Smooth muscle cell (in vitro differentiated cells): ENCODE results near the gene RAI1. TPM values are rescaled to one million over a fixed set of nuclear protein-coding genes. Genes with fewer than 3 reads are reported as not detected.

Source experiments
- DNase-seq: peaks from one replicate; lab custom pipeline; 2025; ENCODE audit not compliant: unreplicated experiment; lab: John Stamatoyannopoulos, UW
- H2AFZ ChIP-seq: fragments of 200-600 bp; sonication (generic); 2 replicates; pipeline ENCODE4 v1.6.0; 2016; ENCODE audit warnings: antibody characterized with exemption, low read depth, mild to moderate bottlenecking
- H3F3A ChIP-seq: fragments of 200-600 bp; sonication (generic); 2 replicates; pipeline ENCODE4 v1.6.0; 2017; ENCODE audit warnings: antibody characterized with exemption, low read depth
- H3K27ac ChIP-seq: fragments of 200-600 bp; sonication (generic); 2 replicates; pipeline ENCODE4 v1.5.1; 2016; ENCODE audit warnings: low read depth, mild to moderate bottlenecking
- H3K27me3 ChIP-seq: fragments of 200-600 bp; sonication (generic); 2 replicates; pipeline ENCODE4 v1.6.1; 2016; ENCODE audit warnings: low read depth, mild to moderate bottlenecking
- H3K36me3 ChIP-seq: fragments of 200-600 bp; sonication (generic); 2 replicates; pipeline ENCODE4 v1.5.1; 2016; ENCODE audit warnings: low read depth
- H3K4me1 ChIP-seq: fragments of 200-600 bp; sonication (generic); 2 replicates; pipeline ENCODE4 v1.5.1; 2016; ENCODE audit warnings: low read depth
- H3K4me2 ChIP-seq: fragments of 200-600 bp; sonication (generic); 2 replicates; pipeline ENCODE4 v1.6.0; 2016; ENCODE audit warnings: mild to moderate bottlenecking
- H3K4me3 ChIP-seq: fragments of 200-600 bp; sonication (generic); 2 replicates; pipeline ENCODE4 v1.5.1; 2016; ENCODE audit warnings: mild to moderate bottlenecking
- H3K79me2 ChIP-seq: fragments of 200-600 bp; sonication (generic); 2 replicates; pipeline ENCODE4 v1.6.0; 2016; ENCODE audit warnings: low read depth, mild to moderate bottlenecking
- H3K9ac ChIP-seq: fragments of 200-600 bp; sonication (generic); 2 replicates; pipeline ENCODE4 v1.6.0; 2016; ENCODE audit warnings: low read depth
- H3K9me3 ChIP-seq: fragments of 200-600 bp; sonication (generic); replicated peaks from 2 replicates; pipeline ENCODE4 v1.5.1; 2016; ENCODE audit warnings: low read depth
- H4K20me1 ChIP-seq: fragments of 200-600 bp; sonication (generic); 2 replicates; pipeline ENCODE4 v1.6.0; 2016; ENCODE audit warnings: low read depth
- WGBS: methylation state at CpG from one replicate; pipeline ENCODE4 v1.1.7; 2016; ENCODE audit warnings: low lambda C conversion rate; 5-methylcytosine and 5-hydroxymethylcytosine counted together
- polyA plus RNA-seq: library from polyadenylated mRNA; unstranded; fragments of >200 nt; fragmentation: Nextera tagmentation; extraction: Ambion mirVana; gene quantifications from 2 replicates; pipeline ENCODE4 v1.2.1, GENCODE V29; 2016
- total RNA-seq: library from RNA; depleted of rRNA; stranded (reverse); fragments of >200 nt; gene quantifications from 2 replicates; pipeline ENCODE4 v1.2.3, GENCODE V29; 2014
- TF ChIP-seq, protein P1 (sequence below): fragments of 200-600 bp; sonication (generic); IDR thresholded peaks from 2 replicates; pipeline ENCODE4 v1.5.1; 2017; ENCODE audit warnings: borderline replicate concordance, mild to moderate bottlenecking, antibody characterized with exemption; ENCODE audit not compliant: insufficient read depth, poor library complexity, severe bottlenecking

Gene RAI1
- total and polyA plus RNA-seq, 2 experiments from 2014 or later: 11.1 to 17.6 TPM

DNA sequence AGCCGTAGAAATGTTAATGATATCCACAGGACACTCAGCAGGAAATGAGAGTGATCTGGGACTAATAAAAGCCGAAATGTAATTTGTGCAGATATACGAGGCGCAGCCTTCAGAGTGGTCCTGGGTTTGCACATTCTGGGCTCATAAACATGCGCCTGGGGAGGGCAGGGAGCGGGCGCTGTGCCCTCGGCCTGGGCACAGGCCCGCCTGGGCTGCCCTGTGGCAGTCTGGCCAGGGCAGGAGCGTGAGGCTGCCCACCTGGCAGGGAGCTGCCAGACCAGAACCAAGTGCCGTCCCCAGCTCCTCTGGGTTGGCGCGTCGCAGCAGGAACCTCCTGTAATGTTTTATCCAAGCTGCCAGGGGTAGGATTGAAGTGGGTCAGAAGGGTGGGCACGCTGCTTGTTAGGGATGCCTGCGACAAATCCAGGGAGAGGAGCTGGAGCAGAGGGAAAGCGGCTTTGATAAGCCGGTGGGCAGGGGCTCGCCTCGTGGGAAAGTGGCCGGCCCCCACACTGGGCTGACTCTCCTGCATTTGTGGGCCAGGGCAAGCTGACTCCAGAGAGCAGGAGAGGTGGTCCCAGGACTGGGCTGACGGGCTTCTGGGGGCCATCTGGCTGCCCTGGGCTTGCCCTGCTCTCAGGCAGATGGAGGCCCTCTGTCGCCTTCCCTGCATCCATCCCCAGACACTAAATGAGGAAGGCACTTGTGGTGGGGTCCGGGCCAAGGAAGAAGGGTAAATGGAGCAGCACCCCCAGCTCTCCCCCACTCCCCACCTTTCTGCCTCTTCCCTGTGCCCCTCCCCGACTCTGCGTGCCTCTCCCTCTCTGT lies 109.6 kb downstream of the RAI1 start:
- Histone ChIP-seq H3K27ac (no peak overlapping the region), H3K79me2 (peaks cover 53% of the 10 kb centered on the region), H3K9me3 (no peaks in the 10 kb centered on the region), H3K4me1 (peaks cover 35% of the 10 kb centered on the region), H3F3A (no peaks in the 10 kb centered on the region), H3K27me3 (no peaks in the 10 kb centered on the region), H2AFZ (no peak overlapping the region), H3K9ac (no peak overlapping the region), H3K4me2 (no peak overlapping the region), H3K36me3 (no peaks in the 10 kb centered on the region), H4K20me1 (peaks cover 100% of the 10 kb centered on the region), H3K4me3 (no peak overlapping the region)
- WGBS: 88% methylated on average over 22 of the region's 26 CpGs
- no peak for DNase-seq
- TF ChIP-seq, protein P1, sequence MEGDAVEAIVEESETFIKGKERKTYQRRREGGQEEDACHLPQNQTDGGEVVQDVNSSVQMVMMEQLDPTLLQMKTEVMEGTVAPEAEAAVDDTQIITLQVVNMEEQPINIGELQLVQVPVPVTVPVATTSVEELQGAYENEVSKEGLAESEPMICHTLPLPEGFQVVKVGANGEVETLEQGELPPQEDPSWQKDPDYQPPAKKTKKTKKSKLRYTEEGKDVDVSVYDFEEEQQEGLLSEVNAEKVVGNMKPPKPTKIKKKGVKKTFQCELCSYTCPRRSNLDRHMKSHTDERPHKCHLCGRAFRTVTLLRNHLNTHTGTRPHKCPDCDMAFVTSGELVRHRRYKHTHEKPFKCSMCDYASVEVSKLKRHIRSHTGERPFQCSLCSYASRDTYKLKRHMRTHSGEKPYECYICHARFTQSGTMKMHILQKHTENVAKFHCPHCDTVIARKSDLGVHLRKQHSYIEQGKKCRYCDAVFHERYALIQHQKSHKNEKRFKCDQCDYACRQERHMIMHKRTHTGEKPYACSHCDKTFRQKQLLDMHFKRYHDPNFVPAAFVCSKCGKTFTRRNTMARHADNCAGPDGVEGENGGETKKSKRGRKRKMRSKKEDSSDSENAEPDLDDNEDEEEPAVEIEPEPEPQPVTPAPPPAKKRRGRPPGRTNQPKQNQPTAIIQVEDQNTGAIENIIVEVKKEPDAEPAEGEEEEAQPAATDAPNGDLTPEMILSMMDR: no peak

- H3K4me2 ChIP-seq: no peak overlapping the region
- H4K20me1 ChIP-seq: peaks cover 100% of the 10 kb centered on the region
- H2AFZ ChIP-seq: no peak overlapping the region
- peaks cover 40% of the 10 kb centered on the region for H3K79me2 ChIP-seq
- no peaks in the 10 kb centered on the region for H3F3A ChIP-seq
- no peak overlapping the region for H3K9ac ChIP-seq
- H3K27ac ChIP-seq: no peak overlapping the region
- no peaks in the 10 kb centered on the region for H3K27me3 ChIP-seq
- H3K4me3 ChIP-seq: no peak overlapping the region
- no peaks in the 10 kb centered on the region for H3K9me3 ChIP-seq
- 70% methylated on average over 16 of the region's 18 CpGs for whole genome bisulfite sequencing
- TF ChIP-seq, protein P1: no peak
- no peaks in the 10 kb centered on the region for H3K36me3 ChIP-seq
- no peak for DNase-seq
- H3K4me1 ChIP-seq: peaks cover 35% of the 10 kb centered on the region
Observed at GRCh38 chr17:17792037-17792550, 110.8 kb downstream of the RAI1 start.

GRCh38 chr17:17792551-17793377 lies 111.5 kb downstream of the RAI1 start:
- Histone ChIP-seq H3K9me3 (no peaks in the 10 kb centered on the region), H3K79me2 (peaks cover 35% of the 10 kb centered on the region), H3K4me2 (no peak overlapping the region), H3K27me3 (no peaks in the 10 kb centered on the region), H3K4me1 (peaks cover 30% of the 10 kb centered on the region), H3F3A (no peaks in the 10 kb centered on the region), H3K27ac (peak overlapping the region; percentile 35), H2AFZ (no peak overlapping the region), H3K36me3 (no peaks in the 10 kb centered on the region), H4K20me1 (peaks cover 100% of the 10 kb centered on the region), H3K4me3 (no peak overlapping the region), H3K9ac (no peak overlapping the region)
- TF ChIP-seq, protein P1: no peak
- WGBS: 55% methylated on average over 28 of the region's 38 CpGs
- no peak for DNase-seq
